C4-2B (cell line): ENCODE measurements around the gene PBRM1.

Experiments
- H3K27ac ChIP-seq: fragments of 450-650 bp; 2 replicates; pipeline ENCODE4 v1.5.1; 2017
- ZFX ChIP-seq: fragments of 450-650 bp; IDR thresholded peaks from 2 replicates; pipeline ENCODE4 v1.6.1; 2017
- TF ChIP-seq, protein P1 (sequence below): fragments of 450-650 bp; conservative IDR thresholded peaks from 2 replicates; pipeline ENCODE4 v1.5.1; 2017; ENCODE audit warnings: mild to moderate bottlenecking

PBRM1 gene

DNA sequence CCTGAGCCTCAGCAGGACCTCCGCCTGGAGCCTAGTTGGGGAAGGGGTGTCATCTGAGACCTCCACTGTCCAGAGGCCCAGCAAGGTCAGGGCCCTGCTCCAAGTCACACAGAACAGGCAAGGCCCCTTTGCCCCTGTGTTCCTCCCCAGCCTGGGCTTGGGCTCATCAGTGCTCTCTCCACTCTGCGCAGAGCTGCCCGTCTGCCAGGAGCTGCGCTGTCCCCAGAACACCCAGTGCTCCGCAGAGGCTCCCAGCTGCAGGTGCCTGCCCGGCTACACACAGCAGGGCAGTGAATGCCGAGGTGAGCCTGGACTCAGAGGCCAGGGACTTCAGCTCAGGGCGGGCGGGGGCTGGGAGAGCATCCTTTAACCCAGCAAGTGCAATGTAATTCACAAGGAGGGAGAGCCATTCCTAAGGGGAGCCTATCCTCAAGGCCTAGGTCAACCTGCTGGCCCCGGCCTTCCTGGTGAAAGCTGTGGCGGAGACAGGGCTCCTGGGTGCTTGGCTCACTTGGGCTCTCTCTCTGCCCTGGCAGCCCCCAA is 182.8 kb downstream of the PBRM1 start:
- TF ChIP-seq ZFX = no peak
- TF ChIP-seq, protein P1, sequence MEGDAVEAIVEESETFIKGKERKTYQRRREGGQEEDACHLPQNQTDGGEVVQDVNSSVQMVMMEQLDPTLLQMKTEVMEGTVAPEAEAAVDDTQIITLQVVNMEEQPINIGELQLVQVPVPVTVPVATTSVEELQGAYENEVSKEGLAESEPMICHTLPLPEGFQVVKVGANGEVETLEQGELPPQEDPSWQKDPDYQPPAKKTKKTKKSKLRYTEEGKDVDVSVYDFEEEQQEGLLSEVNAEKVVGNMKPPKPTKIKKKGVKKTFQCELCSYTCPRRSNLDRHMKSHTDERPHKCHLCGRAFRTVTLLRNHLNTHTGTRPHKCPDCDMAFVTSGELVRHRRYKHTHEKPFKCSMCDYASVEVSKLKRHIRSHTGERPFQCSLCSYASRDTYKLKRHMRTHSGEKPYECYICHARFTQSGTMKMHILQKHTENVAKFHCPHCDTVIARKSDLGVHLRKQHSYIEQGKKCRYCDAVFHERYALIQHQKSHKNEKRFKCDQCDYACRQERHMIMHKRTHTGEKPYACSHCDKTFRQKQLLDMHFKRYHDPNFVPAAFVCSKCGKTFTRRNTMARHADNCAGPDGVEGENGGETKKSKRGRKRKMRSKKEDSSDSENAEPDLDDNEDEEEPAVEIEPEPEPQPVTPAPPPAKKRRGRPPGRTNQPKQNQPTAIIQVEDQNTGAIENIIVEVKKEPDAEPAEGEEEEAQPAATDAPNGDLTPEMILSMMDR = no peak

DNA sequence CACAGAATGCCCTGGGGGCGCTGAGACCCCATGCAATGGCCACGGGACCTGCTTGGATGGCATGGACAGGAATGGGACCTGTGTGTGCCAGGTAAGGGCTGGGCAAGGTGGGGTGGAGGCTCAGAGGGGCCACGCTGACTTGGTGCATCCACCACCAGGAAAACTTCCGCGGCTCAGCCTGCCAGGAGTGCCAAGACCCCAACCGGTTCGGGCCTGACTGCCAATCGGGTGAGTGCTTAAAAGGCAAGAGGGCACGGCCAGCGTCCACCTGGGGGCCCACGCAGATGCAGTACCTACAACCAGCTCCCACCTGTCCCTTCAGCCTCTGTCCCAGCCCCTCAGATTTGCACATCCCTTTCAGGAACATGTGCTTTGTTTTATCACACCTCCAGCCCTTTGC is 183.7 kb downstream of the PBRM1 start:
- TF ChIP-seq ZFX = no peak
- TF ChIP-seq, protein P1 = no peak
- no peak overlapping the region for H3K27ac ChIP-seq

More for the DNA sequence above, 182.8 kb downstream of the PBRM1 start:
- no peak overlapping the region for H3K27ac ChIP-seq

DNA sequence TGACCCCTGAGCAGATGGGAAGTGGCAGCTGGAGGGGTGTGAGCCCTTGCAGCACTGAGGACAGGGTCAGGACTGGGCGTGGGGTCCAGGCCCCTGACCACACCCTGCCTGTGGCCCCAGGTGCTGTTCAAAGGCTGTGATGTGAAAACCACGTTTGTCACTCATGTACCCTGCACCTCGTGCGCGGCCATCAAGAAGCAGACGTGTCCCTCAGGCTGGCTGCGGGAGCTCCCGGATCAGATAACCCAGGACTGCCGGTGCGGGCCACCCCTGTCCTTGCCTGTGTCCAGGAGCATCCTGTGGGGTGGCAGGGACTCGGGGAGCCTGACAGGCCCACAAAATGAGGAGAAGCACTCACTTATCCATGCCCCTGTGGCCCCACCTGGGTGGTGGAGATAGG is 184.7 kb downstream of the PBRM1 start:
- H3K27ac ChIP-seq = no peak overlapping the region
- no peak for TF ChIP-seq ZFX
- TF ChIP-seq, protein P1 = no peak

DNA sequence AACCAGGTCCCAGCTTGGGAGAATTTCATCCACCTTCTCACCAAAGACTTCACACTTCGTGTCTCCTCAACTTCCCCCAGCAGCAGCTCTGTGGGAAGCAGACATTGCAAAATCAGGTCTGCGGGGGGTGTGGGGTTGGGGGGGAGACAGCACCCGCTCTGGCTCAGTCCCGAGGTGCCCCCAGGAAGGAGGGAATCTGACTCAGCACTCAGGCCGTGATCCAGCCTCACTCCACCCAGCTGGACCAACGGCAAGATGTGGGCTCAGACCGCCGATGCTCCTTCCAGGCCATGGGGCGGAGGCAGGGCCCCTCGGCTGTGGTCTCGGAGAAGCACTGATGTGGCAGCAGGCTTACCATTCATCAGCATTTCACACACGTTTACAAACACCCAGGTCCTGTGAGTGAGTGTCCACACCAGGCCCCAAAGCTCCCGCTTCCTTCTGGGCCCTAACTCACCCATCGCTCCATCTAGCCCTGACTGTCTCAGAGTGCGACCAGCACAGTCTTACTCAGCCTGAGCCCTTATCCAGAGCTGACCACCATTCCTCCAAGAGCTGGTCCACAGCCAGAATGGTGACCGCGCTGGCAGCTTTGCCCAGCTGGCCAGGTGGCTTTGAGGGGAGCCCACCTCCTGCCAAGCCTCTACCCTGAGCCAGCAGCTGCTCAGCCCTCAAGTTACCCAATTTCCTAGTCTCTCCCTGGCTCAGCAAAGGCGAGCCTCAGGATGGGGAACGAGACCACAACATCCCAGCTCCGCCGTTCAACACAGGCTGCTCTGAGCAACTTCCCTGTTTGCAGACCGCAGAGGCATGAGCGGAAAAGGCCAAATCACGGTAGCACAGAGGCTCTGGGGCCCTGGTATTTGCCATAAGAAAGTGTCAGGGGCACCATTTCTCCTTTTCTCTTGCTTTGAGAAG is 187.3 kb downstream of the PBRM1 start:
- H3K27ac ChIP-seq = no peak overlapping the region
- TF ChIP-seq, protein P1 = no peak
- no peak for TF ChIP-seq ZFX

DNA sequence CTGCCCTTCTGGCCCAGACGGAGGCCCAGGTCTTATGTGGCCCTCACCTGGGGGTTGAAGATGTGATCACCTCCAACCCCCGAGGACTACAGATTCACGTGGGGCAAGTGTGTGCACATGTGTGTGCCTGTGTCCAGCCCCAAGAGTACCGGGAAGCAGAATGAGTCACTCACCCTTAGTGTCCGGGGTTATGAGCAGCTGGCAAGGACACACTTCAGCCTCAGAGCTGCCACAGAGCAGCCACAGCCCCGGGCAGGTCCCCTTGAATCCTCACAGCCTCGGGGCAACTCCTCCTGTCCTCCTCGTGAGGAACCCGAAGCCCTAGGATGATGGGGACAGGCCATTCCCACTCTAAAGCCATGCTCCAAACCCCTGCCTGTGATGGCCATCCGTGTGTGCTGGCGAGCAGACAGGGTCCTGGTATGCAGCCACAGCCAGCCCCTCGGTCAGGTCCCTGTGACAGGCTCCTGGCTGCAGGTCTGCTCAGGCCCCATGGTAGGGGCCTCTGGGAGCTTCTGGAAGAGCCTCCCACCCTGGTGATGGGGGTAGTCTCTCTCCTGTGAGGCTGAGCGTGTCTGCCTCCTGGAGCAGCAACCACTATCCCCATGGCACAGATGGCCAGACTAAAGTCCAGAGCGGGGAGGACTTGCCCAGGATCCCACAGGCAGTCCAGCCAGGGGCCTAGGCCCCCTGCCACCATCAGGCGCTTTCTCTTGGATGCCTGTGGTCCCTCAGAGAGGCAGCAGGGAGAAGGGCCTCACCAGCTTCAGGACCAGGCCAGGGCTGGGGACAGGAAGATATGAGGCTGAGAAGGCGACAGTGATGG is 189.7 kb downstream of the PBRM1 start:
- no peak overlapping the region for H3K27ac ChIP-seq
- no peak for TF ChIP-seq ZFX
- TF ChIP-seq, protein P1 = no peak
